OCI-LY1 (cell line): Measurements from ENCODE around the gene LRRC61.

Experiments
- CTCF ChIP-seq: fragments of 200-600 bp; sonication (generic), shearing (Covaris generic); IDR thresholded peaks from 2 replicates; pipeline ENCODE4 v1.5.1; 2017; ENCODE audit warnings: mild to moderate bottlenecking, antibody characterized with exemption, low read length, moderate library complexity, mixed read lengths
- EZH2 ChIP-seq: fragments of 200-600 bp; sonication (generic), shearing (Covaris generic); IDR thresholded peaks from 2 replicates; pipeline ENCODE4 v1.8.0; 2017; ENCODE audit warnings: borderline replicate concordance, mixed run types, mild to moderate bottlenecking, antibody characterized with exemption, low read length, moderate library complexity, mixed read lengths

- TF ChIP-seq CTCF, result no peak
- no peak for TF ChIP-seq EZH2
Measured at GRCh38 chr7:150322114-150322832, 882 bp upstream of the LRRC61 start.
